Measurements from ENCODE around the gene ZNF474.
"Not testable (repeated sequence)": the region's sequence is repeated elsewhere in the genome, so short reads cannot be mapped to it uniquely, and the experiment has no call there.

Gene ZNF474

GRCh38 chr5:122129306-122129705 is at the start of gene ZNF474:
Gene ZNF474 (plus strand): TSS chr5:122129546. CDS start chr5:122151991, 22,445 bp downstream.
- H3K4me1 ChIP-seq (ENCODE audit: control insufficient read depth, low read depth, low read length): peaks cover 8% of the 10 kb centered on the region
- peak within 1 kb of the TSS; percentile 2 for H3K27ac ChIP-seq (ENCODE audit: low read length)
- no peaks in the 10 kb centered on the region for H3K9me3 ChIP-seq (ENCODE audit: control insufficient read depth, low read depth, low read length)
- H3K9ac ChIP-seq (ENCODE audit: low read length): peak within 1 kb of the TSS; percentile 57
- H3K36me3 ChIP-seq (ENCODE audit: control insufficient read depth, low read depth, low read length): no peaks in the 10 kb centered on the region
- no peak within 1 kb of the TSS for H3K4me3 ChIP-seq (ENCODE audit: low read length)
- H3K27me3 ChIP-seq (ENCODE audit: control insufficient read depth, insufficient read depth, low read length): no peaks in the 10 kb centered on the region

GRCh38 chr5:122081541-122081940 is 47.8 kb upstream of the ZNF474 start:
- Histone ChIP-seq H3K4me1 (ENCODE audit: control insufficient read depth, low read depth, low read length) (no peaks in the 10 kb centered on the region), H3K27me3 (ENCODE audit: control insufficient read depth, insufficient read depth, low read length) (peaks cover 31% of the 10 kb centered on the region), H3K36me3 (ENCODE audit: control insufficient read depth, low read depth, low read length) (no peaks in the 10 kb centered on the region), H3K9me3 (ENCODE audit: control insufficient read depth, low read depth, low read length) (no peaks in the 10 kb centered on the region), H3K9ac (ENCODE audit: low read length) (no peak overlapping the region), H3K4me3 (ENCODE audit: low read length) (no peak overlapping the region), H3K27ac (ENCODE audit: low read length) (no peak overlapping the region)

GRCh38 chr5:122083535-122083934 is 45.8 kb upstream of the ZNF474 start:
- Histone ChIP-seq H3K4me3 (ENCODE audit: low read length) (no peak overlapping the region), H3K9ac (ENCODE audit: low read length) (no peak overlapping the region), H3K36me3 (ENCODE audit: control insufficient read depth, low read depth, low read length) (no peaks in the 10 kb centered on the region), H3K4me1 (ENCODE audit: control insufficient read depth, low read depth, low read length) (no peaks in the 10 kb centered on the region), H3K9me3 (ENCODE audit: control insufficient read depth, low read depth, low read length) (no peaks in the 10 kb centered on the region), H3K27me3 (ENCODE audit: control insufficient read depth, insufficient read depth, low read length) (peaks cover 11% of the 10 kb centered on the region), H3K27ac (ENCODE audit: low read length) (no peak overlapping the region)

- H3K27me3 ChIP-seq (ENCODE audit: control insufficient read depth, insufficient read depth, low read length): no peaks in the 10 kb centered on the region
- no peak overlapping the region for H3K27ac ChIP-seq (ENCODE audit: low read length)
- H3K4me3 ChIP-seq (ENCODE audit: low read length): no peak overlapping the region
- H3K9me3 ChIP-seq (ENCODE audit: control insufficient read depth, low read depth, low read length): no peaks in the 10 kb centered on the region
- no peaks in the 10 kb centered on the region for H3K36me3 ChIP-seq (ENCODE audit: control insufficient read depth, low read depth, low read length)
- H3K9ac ChIP-seq (ENCODE audit: low read length): no peak overlapping the region
- no peaks in the 10 kb centered on the region for H3K4me1 ChIP-seq (ENCODE audit: control insufficient read depth, low read depth, low read length)
Measured at GRCh38 chr5:122085041-122085440, 44.3 kb upstream of the ZNF474 start.

- H3K4me1 ChIP-seq (ENCODE audit: control insufficient read depth, low read depth, low read length): no peaks in the 10 kb centered on the region
- no peaks in the 10 kb centered on the region for H3K36me3 ChIP-seq (ENCODE audit: control insufficient read depth, low read depth, low read length)
- H3K4me3 ChIP-seq (ENCODE audit: low read length): no peak overlapping the region
- no peak overlapping the region for H3K9ac ChIP-seq (ENCODE audit: low read length)
- H3K27me3 ChIP-seq (ENCODE audit: control insufficient read depth, insufficient read depth, low read length): no peaks in the 10 kb centered on the region
- H3K9me3 ChIP-seq (ENCODE audit: control insufficient read depth, low read depth, low read length): no peaks in the 10 kb centered on the region
- no peak overlapping the region for H3K27ac ChIP-seq (ENCODE audit: low read length)
Measured at GRCh38 chr5:122089096-122090013, 40.0 kb upstream of the ZNF474 start.

- H3K9me3 ChIP-seq (ENCODE audit: control insufficient read depth, low read depth, low read length): no peaks in the 10 kb centered on the region
- H3K27me3 ChIP-seq (ENCODE audit: control insufficient read depth, insufficient read depth, low read length): no peaks in the 10 kb centered on the region
- H3K27ac ChIP-seq (ENCODE audit: low read length): no peak overlapping the region
- no peaks in the 10 kb centered on the region for H3K4me1 ChIP-seq (ENCODE audit: control insufficient read depth, low read depth, low read length)
- H3K4me3 ChIP-seq (ENCODE audit: low read length): no peak overlapping the region
- H3K36me3 ChIP-seq (ENCODE audit: control insufficient read depth, low read depth, low read length): no peaks in the 10 kb centered on the region
- H3K9ac ChIP-seq (ENCODE audit: low read length): no peak overlapping the region
Measured at GRCh38 chr5:122091936-122092600, 37.3 kb upstream of the ZNF474 start.

- Histone ChIP-seq H3K9me3 (ENCODE audit: control insufficient read depth, low read depth, low read length) (no peaks in the 10 kb centered on the region), H3K27ac (ENCODE audit: low read length) (no peak overlapping the region), H3K9ac (ENCODE audit: low read length) (no peak overlapping the region), H3K27me3 (ENCODE audit: control insufficient read depth, insufficient read depth, low read length) (no peaks in the 10 kb centered on the region), H3K4me3 (ENCODE audit: low read length) (no peak overlapping the region), H3K4me1 (ENCODE audit: control insufficient read depth, low read depth, low read length) (no peaks in the 10 kb centered on the region), H3K36me3 (ENCODE audit: control insufficient read depth, low read depth, low read length) (no peaks in the 10 kb centered on the region)
Measured at GRCh38 chr5:122093415-122094180, 35.7 kb upstream of the ZNF474 start.

- H3K4me1 ChIP-seq (ENCODE audit: control insufficient read depth, low read depth, low read length); H3K9me3 ChIP-seq (ENCODE audit: control insufficient read depth, low read depth, low read length): not testable (repeated sequence)
Measured at GRCh38 chr5:122094251-122094650, 35.1 kb upstream of the ZNF474 start.

GRCh38 chr5:122095158-122095557 is 34.2 kb upstream of the ZNF474 start:
- H3K9ac ChIP-seq (ENCODE audit: low read length): no peak overlapping the region
- peaks cover under 1% of the 10 kb centered on the region for H3K4me1 ChIP-seq (ENCODE audit: control insufficient read depth, low read depth, low read length)
- no peaks in the 10 kb centered on the region for H3K36me3 ChIP-seq (ENCODE audit: control insufficient read depth, low read depth, low read length)
- no peaks in the 10 kb centered on the region for H3K9me3 ChIP-seq (ENCODE audit: control insufficient read depth, low read depth, low read length)
- H3K4me3 ChIP-seq (ENCODE audit: low read length): no peak overlapping the region
- no peaks in the 10 kb centered on the region for H3K27me3 ChIP-seq (ENCODE audit: control insufficient read depth, insufficient read depth, low read length)
- no peak overlapping the region for H3K27ac ChIP-seq (ENCODE audit: low read length)

More at GRCh38 chr5:122094251-122094650, 35.1 kb upstream of the ZNF474 start:
- not testable (repeated sequence) for H3K9ac ChIP-seq (ENCODE audit: low read length); H3K27me3 ChIP-seq (ENCODE audit: control insufficient read depth, insufficient read depth, low read length); H3K27ac ChIP-seq (ENCODE audit: low read length); H3K4me3 ChIP-seq (ENCODE audit: low read length); H3K36me3 ChIP-seq (ENCODE audit: control insufficient read depth, low read depth, low read length)

- peaks cover 11% of the 10 kb centered on the region for H3K4me1 ChIP-seq (ENCODE audit: control insufficient read depth, low read depth, low read length)
- H3K27ac ChIP-seq (ENCODE audit: low read length): no peak overlapping the region
- H3K36me3 ChIP-seq (ENCODE audit: control insufficient read depth, low read depth, low read length): no peaks in the 10 kb centered on the region
- no peaks in the 10 kb centered on the region for H3K9me3 ChIP-seq (ENCODE audit: control insufficient read depth, low read depth, low read length)
- no peak overlapping the region for H3K9ac ChIP-seq (ENCODE audit: low read length)
- no peaks in the 10 kb centered on the region for H3K27me3 ChIP-seq (ENCODE audit: control insufficient read depth, insufficient read depth, low read length)
- no peak overlapping the region for H3K4me3 ChIP-seq (ENCODE audit: low read length)
Measured at GRCh38 chr5:122097391-122097790, 32.0 kb upstream of the ZNF474 start.

GRCh38 chr5:122099060-122099790 is 30.1 kb upstream of the ZNF474 start:
- H3K36me3 ChIP-seq (ENCODE audit: control insufficient read depth, low read depth, low read length): no peaks in the 10 kb centered on the region
- no peaks in the 10 kb centered on the region for H3K27me3 ChIP-seq (ENCODE audit: control insufficient read depth, insufficient read depth, low read length)
- no peak overlapping the region for H3K27ac ChIP-seq (ENCODE audit: low read length)
- H3K4me1 ChIP-seq (ENCODE audit: control insufficient read depth, low read depth, low read length): peaks cover 11% of the 10 kb centered on the region
- no peak overlapping the region for H3K9ac ChIP-seq (ENCODE audit: low read length)
- H3K4me3 ChIP-seq (ENCODE audit: low read length): no peak overlapping the region
- no peaks in the 10 kb centered on the region for H3K9me3 ChIP-seq (ENCODE audit: control insufficient read depth, low read depth, low read length)

Data from iPS-18a (cell line).